HFFc6 (cell line): Measurements from ENCODE around the gene ZNF441. TPM values are rescaled to one million over a fixed set of nuclear protein-coding genes. Genes with fewer than 3 reads are reported as not detected.
A peak's percentile ranks its signal among the peaks of the same experiment; 100 is the strongest.
"Not testable (repeated sequence)": the region's sequence is repeated elsewhere in the genome, so short reads cannot be mapped to it uniquely, and the experiment has no call there.

ENCODE experiments used
- DNase-seq: peaks from one replicate; pipeline ENCODE4 v3.0.0-alpha.2; 2018
- H3K27ac Mint-ChIP-seq: 2 replicates; pipeline ENCODE4 v1.8.0; 2020; ENCODE audit warnings: mild to moderate bottlenecking, mixed read lengths
- H3K27me3 Mint-ChIP-seq: 2 replicates; pipeline ENCODE4 v1.8.0; 2021; ENCODE audit warnings: mild to moderate bottlenecking, moderate library complexity, mixed read lengths; ENCODE audit not compliant: insufficient read depth
- H3K36me3 Mint-ChIP-seq: 2 replicates; pipeline ENCODE4 v1.8.0; 2021; ENCODE audit warnings: low read depth, mixed read lengths
- H3K4me1 Mint-ChIP-seq: 2 replicates; pipeline ENCODE4 v1.8.0; 2020; ENCODE audit warnings: low read depth, mixed read lengths
- H3K4me3 Mint-ChIP-seq: 2 replicates; pipeline ENCODE4 v1.8.0; 2020; ENCODE audit warnings: mild to moderate bottlenecking, moderate library complexity, mixed read lengths
- H3K9me3 Mint-ChIP-seq: 2 replicates; pipeline ENCODE4 v1.8.0; 2020; ENCODE audit warnings: mild to moderate bottlenecking, mixed read lengths
- CTCF ChIP-seq: fragments of 200-600 bp; sonication (generic); IDR thresholded peaks from 2 replicates; pipeline ENCODE4 v1.5.0; 2021; ENCODE audit warnings: antibody characterized with exemption, mild to moderate bottlenecking
- total RNA-seq, 6 experiments: library from RNA; stranded (reverse); fragmentation: NEBNext Ultra II Directional; extraction: Animal tissue kit (Norgen Biotek cat#: 25700); gene quantifications; 2 replicates in 1 of 6; 3 replicates in 5 of 6; pipeline ENCODE4 v1.2.3, GENCODE V29; 2021

ZNF441 gene
- total RNA-seq, 6 experiments from 2014 or later = 4.0 to 5.4 (median 4.7) TPM

- no peaks in the 10 kb centered on the region; the same call in 1 of the 2 replicates for H3K27me3 Mint-ChIP-seq
- H3K36me3 Mint-ChIP-seq = peaks cover 37% of the 10 kb centered on the region
- DNase-seq = no peak
- no peak for TF ChIP-seq CTCF
- peak overlapping the region; percentile 91 for H3K4me3 Mint-ChIP-seq
- peaks cover 17% of the 10 kb centered on the region for H3K4me1 Mint-ChIP-seq
- H3K27ac Mint-ChIP-seq = peak overlapping the region; percentile 77
- peaks cover 33% of the 10 kb centered on the region for H3K9me3 Mint-ChIP-seq
These were observed 46.9 kb downstream of the ZNF441 start for GRCh38 chr19:11813703-11814028.

- peaks cover 36% of the 10 kb centered on the region for H3K36me3 Mint-ChIP-seq
- peak within 1 kb of the TSS; percentile 77 for H3K27ac Mint-ChIP-seq
- peak; percentile 87 for DNase-seq
- H3K27me3 Mint-ChIP-seq = no peaks in the 10 kb centered on the region; the same call in 1 of the 2 replicates
- H3K4me3 Mint-ChIP-seq = peak within 1 kb of the TSS; percentile 91
- peaks cover 28% of the 10 kb centered on the region for H3K9me3 Mint-ChIP-seq
- TF ChIP-seq CTCF = no peak
- H3K4me1 Mint-ChIP-seq = peaks cover 17% of the 10 kb centered on the region
These were observed 47.4 kb downstream of the ZNF441 start, which contains the start of gene ZNF440 for GRCh38 chr19:11814029-11814699. ZNF440 (plus strand) TSS chr19:11814273; CDS start chr19:11814448, 175 bp downstream.

- no peak for TF ChIP-seq CTCF
- H3K4me1 Mint-ChIP-seq = peaks cover 17% of the 10 kb centered on the region
- peaks cover 23% of the 10 kb centered on the region for H3K9me3 Mint-ChIP-seq
- peak overlapping the region; percentile 45; the same call in 1 of the 2 replicates for H3K27ac Mint-ChIP-seq
- H3K27me3 Mint-ChIP-seq = no peaks in the 10 kb centered on the region; the same call in 1 of the 2 replicates
- H3K36me3 Mint-ChIP-seq = peaks cover 33% of the 10 kb centered on the region
- peak overlapping the region; percentile 91 for H3K4me3 Mint-ChIP-seq
- DNase-seq = no peak
These were observed 47.9 kb downstream of the ZNF441 start for GRCh38 chr19:11814700-11815035.

- H3K4me3 Mint-ChIP-seq = peak overlapping the region; percentile 28
- H3K27ac Mint-ChIP-seq = peak overlapping the region; percentile 48
- TF ChIP-seq CTCF = no peak
- DNase-seq = peak; percentile 7
- no peaks in the 10 kb centered on the region; the same call in 1 of the 2 replicates for H3K27me3 Mint-ChIP-seq
- peaks cover 20% of the 10 kb centered on the region for H3K4me1 Mint-ChIP-seq
- peaks cover 21% of the 10 kb centered on the region for H3K9me3 Mint-ChIP-seq
- peaks cover 51% of the 10 kb centered on the region for H3K36me3 Mint-ChIP-seq
These were observed 54.8 kb downstream of the ZNF441 start for GRCh38 chr19:11821474-11822109.

DNA sequence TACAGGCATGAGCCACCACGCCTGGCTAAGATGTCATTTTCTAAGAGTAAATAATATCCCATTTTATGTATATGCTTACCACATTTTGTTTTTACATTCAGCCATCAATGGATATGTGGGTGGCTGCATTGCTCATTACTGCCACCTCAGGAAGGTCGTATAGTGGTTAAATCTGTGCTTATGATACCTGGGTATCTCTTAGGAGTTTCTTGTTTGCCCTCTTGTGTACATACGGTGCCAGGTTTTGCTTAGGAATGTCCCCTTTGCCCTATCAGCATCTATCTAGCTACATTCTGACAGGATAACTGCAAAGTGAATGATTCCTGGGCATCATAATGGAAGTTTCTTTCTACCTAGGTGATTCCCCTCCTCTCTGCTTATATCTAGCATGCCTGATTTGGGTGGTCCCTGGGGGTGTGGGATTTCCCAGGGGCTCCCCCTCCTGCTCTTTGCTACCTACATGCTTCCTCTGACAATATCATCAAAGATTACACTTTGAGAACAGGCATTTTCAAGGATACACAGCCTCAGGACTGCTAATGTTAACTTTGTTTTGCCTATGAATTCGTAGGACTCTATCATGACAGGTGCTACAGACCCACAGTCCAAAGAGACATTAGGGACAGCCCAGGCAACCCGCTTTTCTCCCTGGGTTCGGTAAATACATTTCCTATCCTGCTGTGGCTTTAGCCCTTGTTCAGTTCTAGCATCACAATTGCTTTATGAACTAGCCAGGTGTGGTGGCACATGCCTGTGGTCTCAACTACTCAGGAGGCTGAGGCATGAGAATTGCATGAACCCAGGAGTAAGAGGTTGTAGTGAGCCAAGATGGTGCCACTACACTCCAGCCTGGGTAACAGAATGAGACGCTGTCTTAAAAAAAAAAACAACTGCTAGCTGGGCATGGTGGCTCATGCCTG, 62.4 kb downstream of the ZNF441 start:
- H3K36me3 Mint-ChIP-seq = peaks cover 85% of the 10 kb centered on the region
- H3K4me1 Mint-ChIP-seq, DNase-seq, H3K27me3 Mint-ChIP-seq, H3K4me3 Mint-ChIP-seq, H3K27ac Mint-ChIP-seq: not testable (repeated sequence)
- TF ChIP-seq CTCF = 0 out of 2 replicates have a peak, but pooled peaks have one; percentile 6
- H3K9me3 Mint-ChIP-seq = peaks cover 85% of the 10 kb centered on the region
